ENCODE data around the gene PSMG2.

Gene PSMG2

GRCh38 chr18:12703664-12704063 lies 822 bp downstream of the PSMG2 start:
- DNase-seq (ENCODE audit: low read depth in 1 of 2, low spot score in 1 of 2) = no peak
- no peak for TF ChIP-seq GABPA (IDR thresholded peaks at IDR 0.05; ENCODE audit: low read depth)
- no peak for TF ChIP-seq CTCF (IDR thresholded peaks at IDR 0.05; ENCODE audit: insufficient read depth, low read length)
- TF ChIP-seq POLR2AphosphoS5 (IDR thresholded peaks at IDR 0.05; ENCODE audit: low read depth) = no peak
- TF ChIP-seq REST (IDR thresholded peaks at IDR 0.05; ENCODE audit: insufficient replicate concordance, low read depth) = no peak
- no peak for TF ChIP-seq SPI1 (IDR thresholded peaks at IDR 0.05; ENCODE audit: borderline replicate concordance, low read depth)
- Histone ChIP-seq H3K27me3 (ENCODE audit: insufficient read depth, poor library complexity, severe bottlenecking) (no peaks in the 10 kb centered on the region), H3K27ac (replicated peaks) (peak overlapping the region; percentile 100), H3K4me3 (replicated peaks; ENCODE audit: insufficient read depth, low read length) (peak overlapping the region; percentile 91)

- TF ChIP-seq CTCF (IDR thresholded peaks at IDR 0.05; ENCODE audit: insufficient read depth, low read length) (no peak), GABPA (IDR thresholded peaks at IDR 0.05; ENCODE audit: low read depth) (no peak), REST (IDR thresholded peaks at IDR 0.05; ENCODE audit: insufficient replicate concordance, low read depth) (no peak), POLR2AphosphoS5 (IDR thresholded peaks at IDR 0.05; ENCODE audit: low read depth) (no peak)
- H3K27ac ChIP-seq (replicated peaks) = no peak overlapping the region
- no peaks in the 10 kb centered on the region for H3K27me3 ChIP-seq (ENCODE audit: insufficient read depth, poor library complexity, severe bottlenecking)
- no peak overlapping the region for H3K4me3 ChIP-seq (replicated peaks; ENCODE audit: insufficient read depth, low read length)
- no peak for DNase-seq (ENCODE audit: low read depth in 1 of 2, low spot score in 1 of 2)
Observed at GRCh38 chr18:12711446-12711845, 8.6 kb downstream of the PSMG2 start.

- TF ChIP-seq POLR2AphosphoS5 (IDR thresholded peaks at IDR 0.05; ENCODE audit: low read depth) (no peak), CTCF (IDR thresholded peaks at IDR 0.05; ENCODE audit: insufficient read depth, low read length) (no peak), GABPA (IDR thresholded peaks at IDR 0.05; ENCODE audit: low read depth) (no peak), SPI1 (IDR thresholded peaks at IDR 0.05; ENCODE audit: borderline replicate concordance, low read depth) (no peak), REST (IDR thresholded peaks at IDR 0.05; ENCODE audit: insufficient replicate concordance, low read depth) (no peak)
- no peak overlapping the region for H3K4me3 ChIP-seq (replicated peaks; ENCODE audit: insufficient read depth, low read length)
- DNase-seq (ENCODE audit: low read depth in 1 of 2, low spot score in 1 of 2) = no peak
- H3K27ac ChIP-seq (replicated peaks) = no peak overlapping the region
- no peaks in the 10 kb centered on the region for H3K27me3 ChIP-seq (ENCODE audit: insufficient read depth, poor library complexity, severe bottlenecking)
Observed at GRCh38 chr18:12721495-12722275, 18.8 kb downstream of the PSMG2 start.
